Measurements from ENCODE around the gene NRG2. TPM values are rescaled to one million over a fixed set of nuclear protein-coding genes. Genes with fewer than 3 reads are reported as not detected.

The NRG2 gene
- total and polyA plus RNA-seq, 12 donors, result 0.64 to 6.6 (median 2.9) TPM

GRCh38 chr5:139812323-139812722 is 230.8 kb downstream of the NRG2 start:
- Histone ChIP-seq H3K9me3 (no peaks in the 10 kb centered on the region), H3K4me3 (no peak overlapping the region), H3K36me3 (no peaks in the 10 kb centered on the region), H3K27me3 (peaks cover 0 to 11% (median 0%) of the 10 kb centered on the region in 7 donors), H3K4me1 (no peaks in the 10 kb centered on the region), H3K27ac (no peak overlapping the region)
- no peak for TF ChIP-seq CTCF (IDR thresholded peaks at IDR 0.05)
- no peak for ATAC-seq
- intact Hi-C loops (cut with DNase I), result loop anchor here in 1 of 10 donors (5.0 kb wide), 1 partner anchor 145 kb away; no protein-coding TSS in a partner anchor
- DNase-seq, result no peak
- WGBS, 2 donors, result 79 to 87% methylated on average over 5 of the region's 5 CpGs

- ATAC-seq (no peak), DNase-seq (no peak)
- Histone ChIP-seq H3K27ac (no peak overlapping the region), H3K4me3 (no peak overlapping the region), H3K36me3 (no peaks in the 10 kb centered on the region), H3K4me1 (no peaks in the 10 kb centered on the region), H3K9me3 (no peaks in the 10 kb centered on the region), H3K27me3 (peaks cover 0 to 11% (median 0%) of the 10 kb centered on the region in 7 donors)
- intact Hi-C loops (cut with DNase I), result loop anchor here in 1 of 10 donors (5.0 kb wide), 1 partner anchor 146 kb away; no protein-coding TSS in a partner anchor
- 21 to 39% methylated on average over 2 of the region's 2 CpGs for WGBS, 2 donors
- no peak for TF ChIP-seq CTCF (IDR thresholded peaks at IDR 0.05)
Observed at GRCh38 chr5:139811274-139811607, 231.9 kb downstream of the NRG2 start.

GRCh38 chr5:139810341-139811273 is 232.5 kb downstream of the NRG2 start:
- intact Hi-C loops (cut with DNase I), result loop anchor here in 1 of 10 donors (5.0 kb wide), 1 partner anchor 147 kb away; no protein-coding TSS in a partner anchor
- 87 to 90% methylated on average over 8 of the region's 8 CpGs for WGBS, 2 donors
- no peak for DNase-seq
- no peak for ATAC-seq
- no peak for TF ChIP-seq CTCF (IDR thresholded peaks at IDR 0.05)
- H3K4me1 ChIP-seq, result no peaks in the 10 kb centered on the region
- H3K9me3 ChIP-seq, result no peaks in the 10 kb centered on the region
- no peaks in the 10 kb centered on the region for H3K36me3 ChIP-seq
- H3K27ac ChIP-seq, result no peak overlapping the region
- H3K27me3 ChIP-seq, result peaks cover 0 to 11% (median 0%) of the 10 kb centered on the region in 7 donors
- no peak overlapping the region for H3K4me3 ChIP-seq

- DNase-seq, result no peak
- intact Hi-C loops (cut with DNase I), result no loop called here
- WGBS, 2 donors, result 87 to 93% methylated on average over 11 of the region's 11 CpGs
Observed at GRCh38 chr5:139809331-139809810, 233.7 kb downstream of the NRG2 start.

More at GRCh38 chr5:139809331-139809810, 233.7 kb downstream of the NRG2 start:
- no peak for TF ChIP-seq CTCF (IDR thresholded peaks at IDR 0.05)
- peaks cover 0 to 11% (median 0%) of the 10 kb centered on the region in 7 donors for H3K27me3 ChIP-seq
- no peak for ATAC-seq
- H3K4me1 ChIP-seq, result no peaks in the 10 kb centered on the region
- no peak overlapping the region for H3K4me3 ChIP-seq
- no peaks in the 10 kb centered on the region for H3K36me3 ChIP-seq
- H3K27ac ChIP-seq, result no peak overlapping the region
- no peaks in the 10 kb centered on the region for H3K9me3 ChIP-seq

Measured in heart right ventricle (tissue), 16 donors.